NCI-H2107 treated with DMSO at 0.1 percent for 48 hours (cell line): ENCODE results near the gene NRF1.
"Not testable (repeated sequence)": the region's sequence is repeated elsewhere in the genome, so short reads cannot be mapped to it uniquely, and the experiment has no call there.

Source experiments
- DNase-seq: peaks from one replicate; lab custom pipeline; 2025; ENCODE audit not compliant: unreplicated experiment; lab: John Stamatoyannopoulos, UW

Gene NRF1

GRCh38 chr7:129646369-129647021 is 35.0 kb downstream of the NRF1 start:
- DNase-seq = peak; percentile 51

- peak; percentile 19 for DNase-seq
Observed at GRCh38 chr7:129649128-129649690, 37.7 kb downstream of the NRF1 start.

- DNase-seq = no peak
Observed at GRCh38 chr7:129650056-129650758, 38.7 kb downstream of the NRF1 start.

- no peak for DNase-seq
Observed at GRCh38 chr7:129652914-129653313, 41.4 kb downstream of the NRF1 start.

- no peak for DNase-seq
Observed at GRCh38 chr7:129655811-129656210, 44.3 kb downstream of the NRF1 start.

- no peak for DNase-seq
Observed at GRCh38 chr7:129657363-129657762, 45.8 kb downstream of the NRF1 start.

- not testable (repeated sequence) for DNase-seq
Observed at GRCh38 chr7:129659907-129660306, 48.4 kb downstream of the NRF1 start.

- DNase-seq = no peak
Observed at GRCh38 chr7:129661645-129662182, 50.2 kb downstream of the NRF1 start.

- not testable (repeated sequence) for DNase-seq
Observed at GRCh38 chr7:129663240-129663639, 51.7 kb downstream of the NRF1 start.

- peak; percentile 57 for DNase-seq
Observed at GRCh38 chr7:129664029-129665012, 52.8 kb downstream of the NRF1 start.

- no peak for DNase-seq
Observed at GRCh38 chr7:129665013-129665401, 53.5 kb downstream of the NRF1 start.

- no peak for DNase-seq
Observed at GRCh38 chr7:129667116-129667515, 55.6 kb downstream of the NRF1 start.

GRCh38 chr7:129667551-129667950 is 56.0 kb downstream of the NRF1 start:
- DNase-seq = no peak

- DNase-seq = no peak
Observed at GRCh38 chr7:129669901-129670300, 58.4 kb downstream of the NRF1 start.

GRCh38 chr7:129670656-129671055 is 59.1 kb downstream of the NRF1 start:
- DNase-seq = no peak

- DNase-seq = no peak
Observed at GRCh38 chr7:129671266-129671665, 59.7 kb downstream of the NRF1 start.

GRCh38 chr7:129674475-129674874 is 63.0 kb downstream of the NRF1 start:
- DNase-seq = not testable (repeated sequence)

GRCh38 chr7:129675521-129675920 is 64.0 kb downstream of the NRF1 start:
- DNase-seq = no peak

- no peak for DNase-seq
Observed at GRCh38 chr7:129676017-129676897, 64.7 kb downstream of the NRF1 start.

GRCh38 chr7:129677796-129678195 is 66.3 kb downstream of the NRF1 start:
- no peak for DNase-seq
